GM18498 (cell line): ENCODE data around the gene HEPACAM.

Experiments
- ATAC-seq: cut with Tn5 transposase; IDR thresholded peaks from one replicate; pipeline ENCODE4 v1.9.1; 2021; ENCODE audit warnings: mild to moderate bottlenecking, moderate library complexity; ENCODE audit not compliant: unreplicated experiment

Gene HEPACAM

DNA sequence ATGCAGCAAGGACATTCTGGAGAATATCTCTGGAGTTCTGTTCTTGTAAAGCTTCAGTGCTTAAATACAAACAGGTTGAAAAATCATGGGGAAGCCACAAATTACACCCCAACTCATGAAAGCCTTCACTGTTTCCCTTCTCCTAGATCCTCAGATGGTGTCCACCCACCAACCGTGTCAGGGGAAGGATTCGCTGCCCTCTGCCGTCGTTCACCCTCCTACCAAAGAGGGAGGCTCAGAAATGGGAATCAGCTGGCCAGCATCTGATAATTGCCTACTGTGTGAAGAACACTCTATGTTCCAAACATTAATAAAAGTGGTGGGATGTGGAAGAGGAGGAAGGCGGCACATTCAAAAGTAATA, 7.4 kb upstream of the HEPACAM start:
- no peak for ATAC-seq

DNA sequence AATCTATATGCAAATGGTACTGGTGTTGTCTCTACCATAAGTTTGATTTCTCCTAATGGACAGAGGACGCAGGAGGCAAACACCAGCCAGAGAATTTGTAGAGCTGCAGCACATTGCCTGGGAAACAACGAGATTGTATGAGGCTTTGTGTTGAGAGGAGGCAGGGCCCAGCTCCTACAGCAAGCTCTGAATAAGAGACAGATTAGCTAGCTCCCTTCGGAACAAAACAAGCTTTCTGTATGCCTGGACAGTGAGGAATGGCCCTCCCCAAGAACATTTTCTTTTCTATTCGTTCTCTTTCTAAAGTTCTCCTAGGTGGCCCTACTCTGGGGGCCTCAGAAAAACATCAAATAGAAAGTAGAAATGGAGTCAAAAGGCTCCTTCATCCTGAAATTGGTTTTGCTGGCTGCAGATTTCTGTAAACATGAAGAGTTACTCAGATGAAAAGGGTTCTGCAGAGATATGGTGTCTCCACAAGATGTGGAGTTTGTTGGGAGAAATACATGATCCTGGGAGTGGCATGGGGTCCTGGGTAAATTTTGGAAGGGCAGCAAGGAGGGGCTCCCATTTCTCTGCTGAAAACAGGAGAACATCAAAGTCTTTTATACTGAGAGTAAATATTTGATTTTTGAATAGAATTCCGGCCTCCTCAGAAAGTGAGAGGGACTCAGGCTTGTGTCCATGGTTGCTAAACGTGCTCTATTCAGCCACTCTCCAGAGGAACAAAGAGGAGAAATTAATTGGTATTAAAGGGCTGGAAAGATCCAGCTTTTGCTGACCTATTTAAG, 6.8 kb upstream of the HEPACAM start:
- no peak for ATAC-seq

DNA sequence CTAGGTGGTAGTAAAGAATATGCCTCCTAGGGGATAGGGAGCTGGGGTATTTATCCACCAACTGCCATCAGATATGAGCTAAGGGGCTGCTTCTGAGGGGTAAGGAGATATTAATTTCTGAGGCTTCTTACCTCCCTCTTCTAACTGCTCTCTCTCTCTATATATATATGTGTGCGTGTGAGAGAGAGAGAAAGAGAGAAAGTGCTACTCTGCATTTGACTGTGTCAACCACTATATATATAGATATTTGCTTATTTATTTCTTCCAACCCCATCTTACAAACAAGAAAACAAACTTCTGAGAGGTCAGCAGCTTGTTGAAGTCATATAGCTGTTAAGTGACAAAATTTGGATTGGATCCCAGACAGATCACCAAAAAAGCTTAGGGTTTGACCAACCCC, 5.9 kb upstream of the HEPACAM start:
- no peak for ATAC-seq

DNA sequence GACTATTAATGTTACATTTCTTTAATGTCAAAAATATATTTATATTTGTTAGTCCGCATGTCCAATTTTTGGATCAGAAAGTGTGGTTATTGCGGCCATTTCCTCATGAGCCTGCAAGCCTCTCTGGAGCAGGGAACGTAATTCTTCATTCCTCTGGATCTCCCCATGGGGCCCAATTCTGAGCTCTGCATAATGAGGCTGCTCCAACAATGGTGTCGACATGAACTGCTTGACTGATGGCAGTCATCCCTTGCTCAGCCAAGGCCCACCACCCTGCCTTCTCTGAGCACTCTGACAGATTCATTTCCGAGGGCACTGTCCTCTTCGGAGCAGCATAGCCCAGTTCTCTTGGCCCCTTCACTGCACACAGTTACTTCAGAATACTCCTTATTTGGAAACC, 3.1 kb upstream of the HEPACAM start:
- no peak for ATAC-seq

DNA sequence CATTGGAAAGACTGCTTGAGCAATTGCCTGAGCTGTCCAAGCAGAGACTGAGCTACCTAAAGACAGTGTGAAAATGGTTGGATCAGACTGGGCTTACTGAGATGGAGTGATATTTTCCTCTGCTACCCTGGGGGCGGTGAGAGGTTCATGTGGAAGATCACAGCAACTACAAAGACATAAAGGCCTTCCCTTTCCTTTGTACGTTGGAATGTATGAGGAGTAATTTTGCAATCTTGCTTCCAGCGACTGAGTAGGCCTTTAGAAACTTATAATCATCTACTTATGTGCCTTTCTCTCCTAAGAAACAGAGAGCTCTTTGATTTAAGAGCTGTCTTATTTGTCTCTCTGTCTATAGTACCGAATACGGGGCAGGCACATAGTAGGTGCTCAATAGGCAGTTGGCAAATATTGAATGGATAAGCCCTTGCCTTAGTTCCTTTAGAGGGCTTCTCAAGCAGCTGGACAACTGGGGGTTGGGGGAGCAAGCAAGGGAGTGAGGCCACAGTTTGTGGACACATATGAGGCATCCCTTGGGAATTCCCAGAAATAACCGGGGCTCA, 2.4 kb upstream of the HEPACAM start:
- ATAC-seq, result no peak

DNA sequence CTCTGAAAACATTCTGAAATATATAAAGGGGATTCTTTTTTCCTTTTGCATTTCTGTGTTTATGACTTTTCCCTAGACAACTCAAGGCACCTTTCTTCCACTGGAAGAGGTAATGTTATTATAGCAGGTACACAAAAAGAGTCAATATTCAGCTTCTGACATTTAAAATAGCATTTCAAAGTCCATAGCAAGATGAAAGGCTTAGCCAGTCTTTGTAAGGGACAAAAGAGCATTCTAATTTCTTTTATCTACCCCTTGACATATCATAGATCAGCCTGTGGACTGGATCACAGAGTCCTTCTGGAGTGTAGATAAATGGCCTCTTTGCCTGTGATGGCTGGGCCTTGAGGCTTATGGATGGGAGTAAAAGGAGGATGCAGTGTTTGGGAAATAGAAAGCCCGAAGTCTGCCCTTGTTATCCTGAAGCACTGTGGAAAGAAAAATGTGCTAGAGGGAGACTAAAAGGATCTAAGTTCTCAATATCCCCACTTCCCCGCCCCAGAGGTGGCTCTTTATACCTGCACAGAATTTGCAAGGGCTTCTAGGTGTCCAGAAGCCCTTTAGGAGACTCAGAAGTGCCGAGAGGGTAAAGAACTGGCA, 1.6 kb upstream of the HEPACAM start:
- ATAC-seq, result no peak

DNA sequence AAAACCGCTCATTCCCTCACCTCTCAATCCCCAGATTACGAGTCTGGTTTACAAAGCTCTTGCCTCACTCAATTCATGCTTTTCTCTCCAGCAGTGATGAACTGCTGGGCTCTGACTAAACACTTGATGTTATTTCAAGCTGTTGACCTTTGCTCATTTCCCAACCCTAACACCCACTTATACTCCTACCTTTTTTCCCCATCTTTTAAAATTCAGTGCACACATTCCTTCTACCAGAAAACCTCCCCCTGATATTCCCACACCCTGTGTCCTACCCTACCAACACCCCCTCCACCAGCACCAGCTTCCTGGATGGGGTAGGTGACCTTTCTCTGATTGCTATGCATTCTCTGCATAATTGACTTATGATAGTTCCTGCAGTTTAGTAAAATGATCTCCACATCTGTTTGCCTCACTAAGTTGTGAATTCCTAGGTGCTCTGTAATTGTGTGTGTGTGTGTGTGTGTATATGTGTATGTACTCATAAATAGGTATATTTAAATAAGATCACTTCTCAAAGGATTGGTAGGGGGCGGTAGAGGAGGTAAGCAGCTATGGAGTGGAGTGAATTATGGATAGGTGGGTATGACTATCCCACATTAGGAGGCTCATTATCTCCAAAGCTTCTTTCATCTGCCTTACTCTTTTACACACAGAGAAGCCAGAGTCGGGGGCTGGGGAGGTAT, 842 bp downstream of the HEPACAM start:
- no peak for ATAC-seq

DNA sequence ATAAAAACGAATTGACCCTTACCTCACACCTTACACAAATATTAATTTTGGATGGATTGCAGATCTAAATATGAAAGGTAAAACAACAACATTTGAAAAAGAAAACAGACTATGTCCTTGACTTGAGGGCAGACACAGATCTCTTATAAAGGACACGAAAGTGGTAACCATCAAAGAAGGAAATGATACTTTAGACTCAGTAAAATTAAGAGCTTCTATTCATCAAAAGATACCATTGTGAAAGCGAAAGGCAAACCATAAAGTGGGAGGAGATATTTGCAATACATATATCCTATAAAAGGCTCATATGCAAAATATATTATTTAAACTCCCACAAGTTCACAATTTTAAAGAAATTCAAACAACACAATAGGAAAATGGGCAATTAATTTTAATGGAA, 5.0 kb downstream of the HEPACAM start:
- peak; percentile 88 for ATAC-seq

DNA sequence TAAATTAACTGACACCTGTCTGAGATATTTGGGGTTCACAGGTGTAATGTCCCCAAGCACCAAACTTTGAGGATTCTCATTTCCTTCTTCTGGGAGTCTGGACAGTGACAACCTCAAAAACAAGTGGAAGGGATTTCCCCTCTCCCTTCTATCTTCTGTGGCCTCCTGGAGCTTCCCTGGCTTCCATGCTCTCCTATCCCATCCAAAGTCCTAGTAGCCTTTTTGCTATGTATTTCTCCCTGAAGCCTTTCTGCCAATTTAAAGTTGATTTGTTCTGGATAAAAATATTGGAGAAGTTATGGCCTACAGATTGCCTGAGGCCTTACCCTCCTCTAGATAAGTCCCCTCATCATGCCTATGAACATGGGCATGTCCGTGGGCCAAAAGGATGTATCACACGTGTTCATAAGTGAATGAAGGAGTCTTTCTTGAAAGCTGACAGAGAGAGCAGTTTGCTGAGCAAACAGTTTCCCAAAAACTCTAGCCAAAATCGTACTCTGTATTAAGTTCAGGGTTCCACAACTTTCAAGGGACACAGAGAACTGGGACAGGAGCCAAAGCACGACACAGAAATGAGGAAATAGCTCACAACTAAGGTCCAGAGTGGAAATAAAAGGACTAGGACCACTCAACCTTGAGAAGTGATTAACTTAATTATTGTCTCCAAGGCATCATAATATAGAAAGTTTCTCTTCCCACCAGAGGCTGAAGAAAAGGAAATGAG, 6.7 kb downstream of the HEPACAM start:
- no peak for ATAC-seq

DNA sequence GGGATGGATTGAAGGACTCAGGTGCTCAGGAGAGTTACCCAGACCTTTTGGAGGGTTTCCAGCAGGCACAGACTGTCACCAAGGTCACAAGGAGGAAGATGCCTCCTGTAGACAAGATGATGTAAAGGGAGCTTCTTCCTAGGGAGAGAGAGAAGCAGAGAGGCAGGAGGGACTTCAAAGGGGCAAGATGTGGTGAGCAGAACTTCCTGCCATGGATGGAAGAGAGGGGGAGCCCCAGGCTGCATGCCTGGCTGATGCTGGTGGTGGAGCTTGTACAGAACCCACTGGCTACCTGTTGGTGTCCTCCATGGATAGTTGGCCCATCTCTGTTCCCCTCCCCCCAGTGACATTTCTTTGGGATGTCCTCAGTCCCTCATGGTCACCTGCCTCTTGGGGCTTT, 12.6 kb downstream of the HEPACAM start:
- no peak for ATAC-seq

DNA sequence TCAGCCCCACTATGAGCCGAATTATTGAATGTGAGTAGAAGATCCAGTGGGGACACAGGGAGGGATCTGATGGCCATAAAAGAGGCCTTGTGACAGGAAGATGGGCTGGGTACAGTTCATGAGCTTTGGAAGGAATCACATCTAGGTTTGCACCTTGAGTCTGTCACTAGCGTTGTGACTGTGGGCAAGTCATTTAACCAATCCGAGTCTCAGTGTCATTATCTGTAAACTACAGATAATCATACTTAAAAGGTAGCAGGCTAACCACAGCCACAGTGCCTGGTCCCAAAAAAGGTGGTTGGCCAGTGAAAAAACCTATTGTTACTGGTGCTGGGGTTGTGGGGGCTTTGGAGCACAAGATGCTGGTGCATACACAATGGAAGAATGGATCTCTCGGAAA, 13.0 kb downstream of the HEPACAM start:
- ATAC-seq, result no peak

DNA sequence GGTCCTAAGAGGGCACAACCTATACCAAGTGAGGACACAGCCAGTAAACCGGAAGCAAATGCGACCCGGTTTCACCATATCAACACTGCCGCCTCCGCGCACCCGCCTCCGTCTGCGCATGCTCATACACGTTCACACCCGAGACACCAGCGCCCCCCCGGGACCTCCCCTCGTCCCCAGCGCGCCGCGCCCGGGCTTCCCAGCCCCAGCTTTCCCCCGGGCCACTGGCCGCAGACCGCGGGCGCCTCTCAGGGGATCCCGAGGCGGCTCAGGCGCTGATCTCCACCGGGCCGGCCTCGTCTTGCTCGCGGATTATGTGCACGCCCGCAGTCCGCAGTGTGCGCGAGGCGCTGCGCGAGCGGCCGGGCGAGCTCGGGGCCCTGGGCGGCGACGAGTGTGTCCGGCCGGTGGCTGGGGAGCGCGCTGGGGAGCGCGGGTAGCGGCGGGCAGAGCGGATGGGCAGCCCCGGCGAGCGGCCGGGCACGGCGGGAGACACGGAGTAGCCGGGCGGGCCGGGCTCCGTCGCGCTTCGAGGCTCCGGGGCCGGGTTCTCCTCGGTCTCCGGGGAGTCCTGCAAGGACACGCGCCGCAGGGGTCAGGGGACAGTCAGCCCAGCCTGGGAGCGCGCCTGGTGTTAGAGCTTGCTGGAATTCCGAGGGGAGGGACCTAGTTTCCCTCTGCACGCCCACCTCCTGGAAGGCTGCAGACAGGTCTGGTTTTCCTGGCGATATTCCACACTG, 14.8 kb downstream of the HEPACAM start:
- ATAC-seq, result peak; percentile 68

DNA sequence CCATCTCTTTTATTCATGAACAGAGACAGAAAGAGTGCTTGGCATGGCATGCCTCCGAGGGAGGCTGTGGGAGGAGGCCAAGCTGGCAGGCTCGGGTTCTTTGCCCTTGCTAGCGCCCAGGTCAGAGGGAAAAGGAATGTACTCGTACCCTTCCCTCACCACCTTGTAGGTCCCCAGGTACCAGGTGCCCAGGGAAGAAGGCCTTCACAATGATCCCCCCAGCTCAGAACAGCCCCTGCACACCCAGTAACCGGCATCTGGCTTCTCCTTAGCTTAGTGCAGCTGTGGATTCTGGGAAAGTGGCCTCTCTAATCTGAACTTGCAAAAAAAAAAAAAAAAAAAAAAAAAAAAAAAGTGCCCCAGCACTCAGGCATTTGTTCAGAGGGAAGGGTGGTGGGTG, 15.5 kb downstream of the HEPACAM start:
- ATAC-seq, result no peak

DNA sequence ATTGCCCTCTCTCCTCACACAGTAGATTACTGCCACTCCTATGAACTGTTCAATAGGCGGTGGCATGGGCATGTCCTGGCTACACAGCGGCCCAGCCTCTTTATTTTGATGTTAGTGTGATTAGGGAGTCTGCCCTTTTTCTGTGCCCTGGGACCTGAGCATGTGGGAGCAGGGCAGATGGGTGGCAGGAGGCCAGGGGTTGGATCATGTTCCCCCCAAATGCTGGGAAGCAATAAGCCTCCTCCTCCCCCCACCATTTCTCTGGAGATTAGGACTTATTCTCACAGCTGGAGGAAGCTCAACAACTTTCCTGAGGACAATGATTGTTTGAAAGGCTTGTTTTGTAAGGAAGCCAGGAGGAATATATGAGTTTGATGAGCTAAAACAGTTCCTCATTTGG, 15.9 kb downstream of the HEPACAM start:
- ATAC-seq, result no peak

DNA sequence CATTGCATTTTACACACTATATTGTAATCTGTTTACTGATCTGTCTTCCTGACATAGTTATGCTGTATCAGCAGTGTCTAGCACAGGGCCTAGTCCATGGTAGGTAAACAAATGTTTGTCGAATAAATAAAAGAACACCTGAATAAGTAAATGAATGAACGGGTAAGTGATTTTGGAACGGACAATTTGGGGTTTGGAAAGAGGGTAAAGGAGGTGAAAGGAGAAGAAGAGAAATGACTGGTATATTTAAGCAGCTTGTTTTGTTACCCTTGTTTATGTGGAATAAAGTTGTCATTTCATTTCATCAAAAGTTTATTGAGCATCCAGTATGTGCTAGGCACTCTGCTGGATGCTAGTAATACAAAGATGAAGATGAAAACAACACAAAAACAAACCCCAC, 16.9 kb downstream of the HEPACAM start, which contains the start of gene HEPN1:
HEPN1 (plus strand) TSS at position 301 of the 400 bp plus-strand sequence.
- no peak for ATAC-seq

DNA sequence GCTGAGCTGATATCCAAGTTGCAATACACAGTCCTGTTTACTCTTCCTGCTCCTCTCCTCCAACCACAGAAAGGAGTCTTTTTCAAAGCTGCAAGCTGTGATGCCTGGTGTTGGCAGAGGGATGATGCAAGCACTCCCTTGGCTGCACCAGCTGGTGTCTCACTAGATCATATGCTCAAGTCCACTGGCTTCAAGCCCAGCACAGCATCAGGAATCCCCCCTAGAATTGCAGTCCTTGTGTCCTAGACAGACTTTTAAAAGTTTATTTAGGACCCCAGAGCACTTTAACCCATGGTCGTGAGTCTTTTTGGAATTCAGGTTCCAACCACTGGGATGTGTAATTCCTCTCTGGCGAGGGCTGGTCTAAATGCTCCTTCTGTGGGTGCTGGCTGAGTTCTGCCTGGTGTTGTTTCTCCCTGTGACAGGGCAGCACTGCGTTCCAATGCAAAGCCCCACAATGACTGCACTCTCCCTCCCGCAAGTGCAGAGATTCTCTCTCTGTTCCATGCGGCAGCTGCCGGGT, 18.7 kb downstream of the HEPACAM start:
- ATAC-seq, result no peak

DNA sequence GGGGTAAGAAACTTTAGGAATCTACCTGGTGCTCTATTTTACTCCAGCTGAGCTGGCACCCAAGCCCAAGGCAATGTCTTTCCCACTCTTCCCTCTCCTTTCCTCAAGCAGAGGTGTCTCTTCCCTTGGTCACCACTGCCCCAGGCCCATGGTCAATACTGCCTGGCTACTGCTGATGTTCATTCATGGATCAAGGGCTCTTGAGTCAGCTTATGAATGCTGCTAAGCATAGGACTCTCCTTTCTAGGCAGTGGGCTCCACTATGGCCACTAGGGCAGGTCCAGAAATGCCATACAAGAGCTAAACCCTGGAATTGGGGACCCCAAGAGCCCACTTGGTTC, 19.5 kb downstream of the HEPACAM start:
- ATAC-seq, result no peak

DNA sequence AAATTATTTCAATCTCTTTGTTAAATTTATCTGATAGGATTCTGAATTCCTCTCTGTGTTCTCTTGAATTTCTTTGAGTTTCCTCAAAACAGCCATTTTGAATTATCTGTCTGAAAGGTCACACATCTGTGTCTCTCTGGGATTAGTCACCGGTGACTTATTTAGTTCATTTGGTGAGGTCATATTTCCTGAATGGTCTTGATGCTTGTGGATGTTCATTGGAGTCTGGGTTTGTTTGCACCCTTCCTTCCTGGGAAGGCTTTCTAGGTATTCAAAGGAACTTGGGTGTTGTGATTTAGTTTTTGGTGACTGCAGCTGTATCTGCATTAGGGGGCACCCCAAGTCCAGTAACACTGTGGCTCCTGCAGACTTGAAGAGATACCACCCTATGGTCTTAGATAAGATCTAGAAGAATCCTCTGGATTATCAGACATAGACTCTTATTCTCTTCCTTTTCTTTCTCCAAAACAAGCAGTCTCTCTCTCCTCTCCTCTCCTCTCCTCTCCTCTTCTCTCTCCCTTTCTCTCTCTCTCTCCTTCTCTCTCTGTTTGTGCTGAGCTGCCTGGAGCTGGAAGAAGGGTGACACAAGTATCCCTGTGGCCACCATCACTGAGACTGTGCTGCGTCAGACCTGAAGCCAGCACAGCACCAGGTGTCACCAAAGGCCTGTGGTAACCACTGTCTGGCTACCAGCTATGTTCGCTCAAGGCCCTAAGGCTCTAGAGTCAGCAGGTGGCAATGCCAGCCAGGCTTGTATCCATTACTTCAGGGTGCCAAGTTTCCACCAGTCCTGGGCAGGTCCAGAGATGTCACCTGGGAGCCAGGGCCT, 20.1 kb downstream of the HEPACAM start:
- no peak for ATAC-seq

DNA sequence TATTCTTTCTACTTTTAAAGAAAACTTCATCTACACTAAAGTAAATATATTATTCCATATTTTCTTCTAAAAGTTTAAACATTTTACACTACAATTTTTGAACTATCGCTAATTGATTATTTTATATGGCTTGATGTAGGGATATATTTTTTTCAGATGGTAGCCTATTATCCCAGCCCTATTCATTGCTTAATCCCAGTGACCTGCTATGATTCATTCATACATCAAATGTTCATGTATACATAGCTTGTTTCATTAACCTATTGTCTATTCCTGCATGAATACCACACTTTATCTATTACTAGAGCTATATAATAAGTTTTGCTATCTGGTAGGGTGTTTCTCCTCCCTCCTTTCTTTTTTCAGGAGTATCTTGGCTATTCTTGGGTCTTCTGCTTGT, 33.2 kb downstream of the HEPACAM start:
- no peak for ATAC-seq

DNA sequence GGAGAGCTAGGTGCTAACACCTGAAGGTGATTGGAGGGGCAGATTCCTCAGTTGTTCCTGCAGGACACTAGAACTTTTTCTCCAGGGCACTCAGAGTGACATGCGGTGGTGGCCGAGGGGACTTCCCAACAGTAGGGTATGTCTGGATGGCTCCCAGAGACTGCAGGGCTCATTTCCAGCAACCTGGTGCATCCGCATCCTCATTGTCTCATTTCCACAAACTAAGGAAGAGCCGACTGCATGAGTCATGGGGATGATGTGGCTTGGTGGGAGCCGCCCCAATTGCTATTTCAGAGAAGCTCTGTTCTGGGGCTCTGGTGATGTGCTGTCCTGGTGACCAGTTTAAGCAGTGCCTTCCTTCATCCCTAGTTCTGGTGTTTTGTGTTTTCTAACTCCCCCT, 35.4 kb downstream of the HEPACAM start:
- ATAC-seq, result no peak
